Measurements from ENCODE around the gene HOXD3.

GRCh38 chr2:176128982-176129796 is 27.9 kb upstream of the HOXD3 start, which contains the start of gene HOXD8:
- TF ChIP-seq CTCF (IDR thresholded peaks at IDR 0.05; ENCODE audit: borderline replicate concordance, extremely low read depth, low read length, poor library complexity, severe bottlenecking) (no peak), EZH2 (IDR thresholded peaks at IDR 0.05; ENCODE audit: borderline replicate concordance, low read depth, low read length, severe bottlenecking) (no peak)
